K562 (cell line): ENCODE measurements around the gene BOD1L1. TPM values are rescaled to one million over a fixed set of nuclear protein-coding genes. Genes with fewer than 3 reads are reported as not detected.
A peak's percentile ranks its signal among the peaks of the same experiment; 100 is the strongest.

Source experiments
- ATAC-seq: fragments of 200-7000 bp; cut with Tn5 transposase; 3 replicates; pipeline ENCODE4 v1.9.1; 2020; ENCODE audit warnings: moderate library complexity
- BruUV-seq: library from RNA; stranded (reverse); fragments of 400-500 nt; replicated peaks from 2 replicates; lab custom pipeline; 2021; lab: Mats Ljungman, UMichigan
- CTCF ChIA-PET: fragments of 300-600 bp; formaldehyde crosslinking; extraction: SDS; loops from one replicate; lab custom pipeline; 2021; ENCODE audit warnings: low intra/inter-chr PET ratio; lab: Yijun Ruan, JAX
- POLR2A ChIA-PET: fragments of 300-600, 350-650 bp; sonication (Branson Sonifier 250); formaldehyde crosslinking; extraction: SDS; loops from one replicate; lab custom pipeline; 2021; ENCODE audit warnings: antibody characterized with exemption, inconsistent platforms; lab: Yijun Ruan, JAX
- DNase-seq, 4 experiments: peaks; one replicate each; pipeline versions ENCODE4 v3.0.0 to v3.0.0-alpha.2; 2011 to 2018; ENCODE audit warnings: low spot score in 3 of 4, mixed read lengths in 3 of 4; ENCODE audit errors: extremely low read depth in 1 of 4
- FAIRE-seq: peaks from 2 replicates; lab custom pipeline; 2011; peaks lifted over from hg19 to GRCh38; lab: Jason Lieb, UNC
- H2AFZ ChIP-seq: 2 replicates; pipeline ENCODE4 v1.6.0; 2011; ENCODE audit warnings: low read depth, low read length, control low read depth, inconsistent platforms
- H3K27ac ChIP-seq: fragments of 200-600 bp; 3 replicates; pipeline ENCODE4 v1.8.0; 2011; ENCODE audit warnings: low read depth, mild to moderate bottlenecking, control low read depth, inconsistent platforms, low read length, moderate library complexity, mixed read lengths; ENCODE audit errors: extremely low read depth
- H3K27me3 ChIP-seq, 2 experiments: fragments of 300-600 bp in 1 of 2; 2 replicates in 1 of 2; 3 replicates in 1 of 2; pipeline versions ENCODE4 v1.6.0 to v1.8.0; 2011; ENCODE audit warnings: inconsistent platforms in 2 of 2, low read length in 2 of 2, mild to moderate bottlenecking in 1 of 2, mixed read lengths in 1 of 2, moderate library complexity in 1 of 2; ENCODE audit not compliant: control insufficient read depth in 2 of 2, insufficient read depth in 2 of 2
- H3K36me3 ChIP-seq: fragments of 300-600 bp; 3 replicates; pipeline ENCODE4 v1.8.0; 2011; ENCODE audit warnings: mild to moderate bottlenecking, low read length, inconsistent platforms; ENCODE audit not compliant: control insufficient read depth, insufficient read depth
- H3K4me1 ChIP-seq, 2 experiments: fragments of 200-600 bp in 1 of 2; replicated peaks in 1 of 2; 2 replicates in 1 of 2; 3 replicates in 1 of 2; pipeline versions ENCODE4 v1.5.1 to v1.8.0; 2011; ENCODE audit warnings: inconsistent platforms in 2 of 2, low read length in 2 of 2, mild to moderate bottlenecking in 1 of 2, mixed read lengths in 1 of 2, moderate library complexity in 1 of 2; ENCODE audit not compliant: control insufficient read depth in 2 of 2, insufficient read depth in 2 of 2
- H3K4me2 ChIP-seq: 2 replicates; pipeline ENCODE4 v1.6.1; 2011; ENCODE audit warnings: low read length, control low read depth, inconsistent platforms, mixed read lengths; ENCODE audit not compliant: insufficient read depth
- H3K4me3 ChIP-seq: fragments of 200-600 bp; sonication (generic), shearing (Covaris generic); 2 replicates; pipeline ENCODE4 v1.5.1; 2016; ENCODE audit warnings: control low read depth, inconsistent platforms
- H3K79me2 ChIP-seq: fragments of 200-600 bp; 3 replicates; pipeline ENCODE4 v1.8.0; 2011; ENCODE audit warnings: low read length, inconsistent platforms; ENCODE audit not compliant: control insufficient read depth, insufficient read depth
- H3K9ac ChIP-seq, 2 experiments: 2 replicates each; pipeline versions ENCODE4 v1.6.0 to v1.6.1; 2011; ENCODE audit warnings: low read depth in 2 of 2, low read length in 2 of 2, control low read depth in 1 of 2, inconsistent platforms in 1 of 2, mild to moderate bottlenecking in 1 of 2, mixed read lengths in 1 of 2; ENCODE audit not compliant: insufficient read depth in 1 of 2
- H3K9me1 ChIP-seq: one replicate; pipeline ENCODE4 v1.6.0; 2011; ENCODE audit warnings: inconsistent platforms, mild to moderate bottlenecking, low read length, moderate library complexity; ENCODE audit not compliant: control insufficient read depth, insufficient read depth
- H3K9me3 ChIP-seq: replicated peaks from 2 replicates; pipeline ENCODE4 v1.5.1; 2011; ENCODE audit warnings: low read depth, low read length, inconsistent platforms; ENCODE audit not compliant: control insufficient read depth, insufficient read depth
- H4K20me1 ChIP-seq: replicated peaks from 2 replicates; pipeline ENCODE4 v1.6.1; 2011; ENCODE audit warnings: low read length, inconsistent platforms, mixed read lengths; ENCODE audit not compliant: control insufficient read depth, insufficient read depth
- CBFA2T2 ChIP-seq: fragments of 450-650 bp; conservative IDR thresholded peaks from 2 replicates; pipeline ENCODE4 v1.6.1; 2017; ENCODE audit warnings: mild to moderate bottlenecking
- ETV1 ChIP-seq: fragments of 450-650 bp; conservative IDR thresholded peaks from 2 replicates; pipeline ENCODE4 v1.6.1; 2016; ENCODE audit warnings: missing genetic modification characterization, control low read depth, low read depth, missing compliant biosample characterization
- FOXJ2 ChIP-seq: fragments of 200-800 bp; sonication (Bioruptor generic); IDR thresholded peaks from 2 replicates; pipeline ENCODE4 v1.6.1; 2016; ENCODE audit warnings: missing genetic modification characterization, missing compliant biosample characterization
- GABPB2 ChIP-seq: fragments of 250-450 bp; sonication (Bioruptor Pico); conservative IDR thresholded peaks from 2 replicates; pipeline ENCODE4 v1.5.1; 2021; ENCODE audit warnings: mild to moderate bottlenecking
- HEY1 ChIP-seq: fragments of 250-450 bp; sonication (Bioruptor Pico); IDR thresholded peaks from 2 replicates; pipeline ENCODE4 v1.5.0; 2020; ENCODE audit warnings: mild to moderate bottlenecking, moderate library complexity, borderline replicate concordance
- NCOA4 ChIP-seq: fragments of 450-650 bp; IDR thresholded peaks from 2 replicates; pipeline ENCODE4 v1.6.1; 2018; ENCODE audit warnings: mild to moderate bottlenecking; ENCODE audit not compliant: partially characterized antibody
- OTX1 ChIP-seq: fragments of 450-650 bp; formaldehyde crosslinking; IDR thresholded peaks from 2 replicates; pipeline ENCODE4 v1.4.0; 2022; ENCODE audit warnings: mild to moderate bottlenecking
- SIX5 ChIP-seq, 2 experiments: IDR thresholded peaks; 2 replicates each; pipeline ENCODE4 v1.6.1; 2011; ENCODE audit warnings: low read length in 2 of 2, borderline replicate concordance in 1 of 2, low read depth in 1 of 2, mild to moderate bottlenecking in 1 of 2, moderate library complexity in 1 of 2; ENCODE audit not compliant: insufficient read depth in 1 of 2
- SLC30A9 ChIP-seq: fragments of 250-450 bp; sonication (Bioruptor Pico); IDR thresholded peaks from 2 replicates; pipeline ENCODE4 v1.8.0; 2022; ENCODE audit warnings: mild to moderate bottlenecking, moderate library complexity
- ZFP1 ChIP-seq: fragments of 450-650 bp; formaldehyde crosslinking; IDR thresholded peaks from 2 replicates; pipeline ENCODE4 v1.4.0; 2020; ENCODE audit warnings: mild to moderate bottlenecking, mixed read lengths
- ZNF121 ChIP-seq: sonication (generic); formaldehyde crosslinking; conservative IDR thresholded peaks from 2 replicates; pipeline ENCODE4 v1.8.0; 2022; ENCODE audit warnings: missing genetic modification reagents
- ZNF717 ChIP-seq: fragments of 250-450 bp; sonication (Bioruptor Pico); IDR thresholded peaks from 2 replicates; pipeline ENCODE4 v1.5.0; 2021
- ZNF764 ChIP-seq: fragments of 250-450 bp; sonication (Bioruptor Pico); IDR thresholded peaks from 2 replicates; pipeline ENCODE4 v1.4.0; 2020; ENCODE audit warnings: low read depth, mild to moderate bottlenecking, moderate library complexity
- ZNF778 ChIP-seq: fragments of 450-650 bp; formaldehyde crosslinking; IDR thresholded peaks from 2 replicates; pipeline ENCODE4 v1.4.0; 2020; ENCODE audit warnings: mild to moderate bottlenecking, moderate library complexity
- WGBS: fragments of 100-300 bp; shearing (Covaris generic); methylation state at CpG from one replicate; pipeline ENCODE4 v1.1.6; 2016; ENCODE audit warnings: low coverage, mixed read lengths; ENCODE audit not compliant: insufficient coverage; ENCODE audit errors: missing lambda C conversion rate; 5-methylcytosine and 5-hydroxymethylcytosine counted together
- in situ Hi-C: fragments of 300-500 bp; cut with MboI; formaldehyde crosslinking; loops from 4 replicates; pipeline ENCODE4 v1.15.0; 2018; ENCODE audit warnings: inconsistent platforms, mixed read lengths
- intact Hi-C: fragments of 100-400 bp; cut with micrococcal nuclease; formaldehyde crosslinking; loops from 2 replicates; pipeline ENCODE4 v1.14.2; 2022
- polyA plus RNA-seq, 8 experiments: library from polyadenylated mRNA; depleted of rRNA in 4 of 8; stranded (reverse) in 5 of 8; unstranded in 3 of 8; fragments of >200 nt; fragmentation: Nextera tagmentation in 2 of 8; fragmentation: Illumina TruSeq in 1 of 8; extraction: Ambion mirVana in 2 of 8; extraction: Trizol in 1 of 8; gene quantifications; 2 replicates each; pipeline versions ENCODE4 v1.2.1 to v1.2.3, GENCODE V29; 2011 to 2014; ENCODE audit warnings: inconsistent platforms in 1 of 8, missing spikeins in 1 of 8
- total RNA-seq, 7 experiments: library from RNA; depleted of rRNA in 6 of 7; stranded (reverse); fragments of >200 nt in 6 of 7; fragmentation: Illumina TruSeq in 2 of 7; extraction: Trizol in 2 of 7; gene quantifications; 2 replicates each; pipeline versions ENCODE4 v1.2.1 to v1.2.3, GENCODE V29; 2011 to 2021; ENCODE audit warnings: low replicate concordance in 1 of 7
- TF ChIP-seq, protein P1 (sequence below): sonication (generic); formaldehyde crosslinking; IDR thresholded peaks from 2 replicates; pipeline ENCODE4 v1.9.0; 2022; ENCODE audit warnings: mild to moderate bottlenecking, missing genetic modification reagents

BOD1L1 gene
- total and polyA plus RNA-seq, 9 of the 15 experiments (the other 6 are each of a cell fraction or from before 2014, with no cell fraction given) = 4.8 to 23.2 (median 17.7) TPM

DNA sequence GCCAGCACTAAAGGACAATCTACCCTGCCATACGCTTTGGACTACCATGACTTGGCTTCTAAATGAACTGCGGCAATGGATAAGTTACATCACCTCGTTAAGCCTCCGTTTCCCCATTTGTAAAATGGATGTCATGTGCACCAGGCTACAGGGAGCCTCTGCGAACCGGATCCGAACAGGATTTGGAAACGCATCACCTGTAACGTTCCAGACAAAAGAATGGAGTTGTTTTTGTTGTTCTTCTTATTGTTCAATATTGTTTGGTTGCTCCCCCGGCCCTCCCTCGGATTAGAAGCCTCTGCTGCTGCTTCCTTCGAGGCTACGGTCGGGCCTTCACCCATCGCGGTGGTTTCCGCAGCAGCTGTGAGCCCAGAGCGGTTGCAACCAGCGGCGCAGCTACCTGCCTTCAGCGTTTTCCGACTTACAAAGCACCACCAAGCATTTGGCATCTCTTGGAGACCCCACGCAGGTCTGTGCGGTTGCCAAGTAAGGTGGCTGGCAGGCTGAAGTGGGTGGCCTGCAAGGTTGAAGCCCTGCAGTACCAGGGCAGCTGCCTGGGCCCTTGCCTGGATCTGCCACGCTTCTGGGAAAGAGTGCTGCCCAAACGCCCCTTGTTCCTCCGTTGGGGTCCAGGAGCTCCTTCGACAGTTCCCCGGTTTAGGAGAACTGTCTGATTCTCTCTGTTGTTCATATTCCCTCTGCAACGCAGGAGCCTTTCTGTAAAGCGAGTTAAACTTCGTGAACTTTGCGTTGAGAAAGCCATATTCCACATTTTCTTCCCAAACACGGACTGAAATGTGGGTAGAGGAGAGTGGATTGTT is 90.3 kb downstream of the BOD1L1 start:
- H3K27me3 ChIP-seq = peaks cover 44 to 75% of the 10 kb centered on the region in 2 experiments
- H3K4me3 ChIP-seq = no peak overlapping the region
- BruUV-seq = no TSS peak
- no peak for FAIRE-seq
- intact Hi-C loops (loop anchor here (5.0 kb wide), 1 partner anchor 170 kb away; no protein-coding TSS in a partner anchor), in situ Hi-C loops (no loop called here)
- no peak overlapping the region for H3K4me2 ChIP-seq
- H3K4me1 ChIP-seq = peaks cover 0 to 15% of the 10 kb centered on the region in 2 experiments; a peak in 2 of 5 replicates
- ChIA-PET POLR2A (no interaction called here), CTCF (no interaction called here)
- no peak for TF ChIP-seq ETV1 (tag)
- no peak for TF ChIP-seq SLC30A9
- TF ChIP-seq GABPB2 (CRISPR knock-in tag) = no peak
- TF ChIP-seq ZNF121 (CRISPR knock-in tag) = no peak
- WGBS = 25% methylated on average over 33 of the region's 34 CpGs
- no peaks in the 10 kb centered on the region for H3K79me2 ChIP-seq
- H3K9ac ChIP-seq = no peak overlapping the region; a peak in 1 of 4 replicates
- no peak for ATAC-seq
- no peaks in the 10 kb centered on the region for H3K36me3 ChIP-seq
- no peak overlapping the region for H3K27ac ChIP-seq
- no peak overlapping the region for H2AFZ ChIP-seq
- no peaks in the 10 kb centered on the region; the same call in 1 of the 2 replicates for H4K20me1 ChIP-seq
- no peaks in the 10 kb centered on the region for H3K9me3 ChIP-seq
- peak in 1 of 4 experiments; percentile 3 for DNase-seq
- H3K9me1 ChIP-seq = no peaks in the 10 kb centered on the region

DNA sequence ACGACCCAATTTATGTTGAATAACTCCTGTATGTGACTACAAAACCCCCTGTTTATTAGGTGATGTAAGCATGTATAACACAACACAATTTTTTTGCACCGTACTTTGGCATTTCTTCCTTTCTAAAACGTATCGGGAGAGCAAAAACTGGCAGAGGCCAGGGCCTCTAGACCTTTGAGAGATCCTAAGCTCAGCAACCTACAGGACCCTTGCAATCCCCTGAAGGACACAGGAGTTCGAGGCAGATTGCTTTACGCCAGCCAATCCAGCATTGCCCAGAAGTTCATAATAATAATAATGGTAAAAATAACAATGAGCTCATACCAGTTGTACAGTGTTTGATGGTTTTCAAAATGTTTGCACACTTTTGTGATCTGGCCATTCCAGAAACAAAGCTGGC is 90.9 kb downstream of the BOD1L1 start:
- ChIA-PET POLR2A (no interaction called here), CTCF (no interaction called here)
- Histone ChIP-seq H3K9me1 (no peaks in the 10 kb centered on the region), H3K9ac (no peak overlapping the region), H3K36me3 (no peaks in the 10 kb centered on the region), H2AFZ (no peak overlapping the region), H3K27ac (no peak overlapping the region), H4K20me1 (no peaks in the 10 kb centered on the region; the same call in 1 of the 2 replicates), H3K27me3 (peaks cover 44 to 75% of the 10 kb centered on the region in 2 experiments), H3K4me2 (no peak overlapping the region), H3K9me3 (no peaks in the 10 kb centered on the region), H3K4me1 (peaks cover under 1 to 15% of the 10 kb centered on the region in 2 experiments; a peak in 2 of 5 replicates), H3K4me3 (no peak overlapping the region), H3K79me2 (no peaks in the 10 kb centered on the region)
- DNase-seq (peak in 1 of 4 experiments; percentile 5), FAIRE-seq (no peak), ATAC-seq (no peak)
- 11% methylated on average over 6 of the region's 6 CpGs for WGBS
- in situ Hi-C loops = no loop called here
- BruUV-seq = no TSS peak
- intact Hi-C loops = loop anchor here (5.0 kb wide), 1 partner anchor 169 kb away; no protein-coding TSS in a partner anchor
- TF ChIP-seq CBFA2T2 (no peak), ZFP1 (CRISPR knock-in tag) (no peak), NCOA4 (no peak), HEY1 (CRISPR knock-in tag) (no peak), ZNF764 (CRISPR knock-in tag) (no peak), ZNF717 (CRISPR knock-in tag) (no peak), SIX5 (IDR thresholded peaks at IDR 0.05; ENCODE audit: borderline replicate concordance in 1 of 2, insufficient read depth in 1 of 2, low read depth in 1 of 2, low read length in 2 of 2) (no peak), ZNF778 (no peak), OTX1 (CRISPR knock-in tag) (no peak), FOXJ2 (no peak)
- TF ChIP-seq, protein P1, sequence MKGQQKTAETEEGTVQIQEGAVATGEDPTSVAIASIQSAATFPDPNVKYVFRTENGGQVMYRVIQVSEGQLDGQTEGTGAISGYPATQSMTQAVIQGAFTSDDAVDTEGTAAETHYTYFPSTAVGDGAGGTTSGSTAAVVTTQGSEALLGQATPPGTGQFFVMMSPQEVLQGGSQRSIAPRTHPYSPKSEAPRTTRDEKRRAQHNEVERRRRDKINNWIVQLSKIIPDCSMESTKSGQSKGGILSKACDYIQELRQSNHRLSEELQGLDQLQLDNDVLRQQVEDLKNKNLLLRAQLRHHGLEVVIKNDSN (CRISPR knock-in tag) = no peak
